IMR-90 (cell line): ENCODE measurements around the gene ANKLE2. TPM values are rescaled to one million over a fixed set of nuclear protein-coding genes. Genes with fewer than 3 reads are reported as not detected.

Experiments used
- ATAC-seq: fragments of 200-7000 bp; cut with Tn5 transposase; 2 replicates; pipeline ENCODE4 v1.9.1; 2020; ENCODE audit warnings: low read depth, mild to moderate bottlenecking, moderate library complexity
- BruUV-seq: library from RNA; stranded (reverse); fragments of 400-500 nt; replicated peaks from 2 replicates; lab custom pipeline; 2021; lab: Mats Ljungman, UMichigan
- CTCF ChIA-PET: fragments of 300-600 bp; formaldehyde crosslinking; extraction: SDS; loops from one replicate; lab custom pipeline; 2021; ENCODE audit warnings: antibody characterized with exemption; lab: Yijun Ruan, JAX
- POLR2A ChIA-PET: fragments of 300-600 bp; sonication (Branson Sonifier 250); formaldehyde crosslinking; loops from one replicate; lab custom pipeline; 2022; ENCODE audit warnings: antibody characterized with exemption; ENCODE audit not compliant: unreplicated experiment; lab: Charles Lee
- DNase-seq: peaks from one replicate; pipeline ENCODE4 v3.0.0; 2013
- H2AFZ ChIP-seq: replicated peaks from 2 replicates; pipeline ENCODE3; 2013; ENCODE audit warnings: low read length, mild to moderate bottlenecking; ENCODE audit not compliant: poor library complexity
- H2AK5ac ChIP-seq: 2 replicates; pipeline ENCODE4 v1.6.1; 2013; ENCODE audit warnings: low read depth, low read length, inconsistent platforms
- H2AK9ac ChIP-seq: replicated peaks from 2 replicates; pipeline ENCODE3; 2013; ENCODE audit warnings: mild to moderate bottlenecking, low read depth, low read length, moderate library complexity; ENCODE audit not compliant: poor library complexity
- H2BK120ac ChIP-seq: 2 replicates; pipeline ENCODE4 v1.6.1; 2013; ENCODE audit warnings: low read depth, low read length, inconsistent platforms
- H2BK15ac ChIP-seq: 3 replicates; pipeline ENCODE4 v1.6.1; 2013; ENCODE audit warnings: low read depth, low read length, inconsistent platforms
- H2BK20ac ChIP-seq: 2 replicates; pipeline ENCODE4 v1.6.1; 2013; ENCODE audit warnings: low read depth, mild to moderate bottlenecking, inconsistent platforms, low read length, moderate library complexity
- H2BK5ac ChIP-seq: 2 replicates; pipeline ENCODE4 v1.6.1; 2013; ENCODE audit warnings: mild to moderate bottlenecking, low read depth, low read length, inconsistent platforms; ENCODE audit not compliant: poor library complexity, severe bottlenecking
- H3K14ac ChIP-seq: replicated peaks from 2 replicates; pipeline ENCODE4 v1.6.1; 2013; ENCODE audit warnings: low read depth, low read length, inconsistent platforms
- H3K18ac ChIP-seq: 2 replicates; pipeline ENCODE4 v1.6.1; 2013; ENCODE audit warnings: low read depth, low read length, control low read depth
- H3K23ac ChIP-seq: 2 replicates; pipeline ENCODE4 v1.6.1; 2013; ENCODE audit warnings: low read depth, low read length, inconsistent platforms
- H3K27ac ChIP-seq: 2 replicates; pipeline ENCODE4 v1.5.1; 2013; ENCODE audit warnings: mild to moderate bottlenecking, control low read depth, low read length; ENCODE audit not compliant: insufficient read depth
- H3K27me3 ChIP-seq: 2 replicates; pipeline ENCODE4 v1.6.1; 2013; ENCODE audit warnings: low read length; ENCODE audit not compliant: control insufficient read depth, insufficient read depth
- H3K36me3 ChIP-seq: 2 replicates; pipeline ENCODE4 v1.6.1; 2013; ENCODE audit warnings: low read length, mixed read lengths; ENCODE audit not compliant: control insufficient read depth, insufficient read depth
- H3K4ac ChIP-seq: 2 replicates; pipeline ENCODE4 v1.6.1; 2013; ENCODE audit warnings: low read depth, low read length, inconsistent platforms
- H3K4me1 ChIP-seq: 2 replicates; pipeline ENCODE4 v1.6.1; 2013; ENCODE audit warnings: low read length, mixed read lengths; ENCODE audit not compliant: control insufficient read depth, insufficient read depth
- H3K4me2 ChIP-seq: 2 replicates; pipeline ENCODE4 v1.6.1; 2013; ENCODE audit warnings: low read depth, mild to moderate bottlenecking, control low read depth, low read length, moderate library complexity
- H3K4me3 ChIP-seq: 2 replicates; pipeline ENCODE4 v1.5.1; 2013; ENCODE audit warnings: low read depth, mild to moderate bottlenecking, control low read depth, low read length, moderate library complexity; ENCODE audit not compliant: insufficient read depth
- H3K56ac ChIP-seq: 2 replicates; pipeline ENCODE4 v1.6.1; 2013; ENCODE audit warnings: low read length, inconsistent platforms; ENCODE audit not compliant: insufficient read depth; ENCODE audit errors: extremely low read depth
- H3K79me1 ChIP-seq, 2 experiments: 2 replicates each; pipeline ENCODE4 v1.6.1; 2013; ENCODE audit warnings: low read length in 2 of 2, inconsistent platforms in 1 of 2, low read depth in 1 of 2
- H3K9ac ChIP-seq: 2 replicates; pipeline ENCODE4 v1.6.1; 2013; ENCODE audit warnings: low read depth, low read length, control low read depth
- H3K9me1 ChIP-seq: 2 replicates; pipeline ENCODE4 v1.6.1; 2013; ENCODE audit warnings: low read length, inconsistent platforms; ENCODE audit not compliant: insufficient read depth
- H3K9me3 ChIP-seq: 2 replicates; pipeline ENCODE4 v1.6.1; 2013; ENCODE audit warnings: low read length; ENCODE audit not compliant: control insufficient read depth, insufficient read depth
- H4K20me1 ChIP-seq: 2 replicates; pipeline ENCODE4 v1.6.1; 2013; ENCODE audit warnings: low read length, inconsistent platforms; ENCODE audit not compliant: insufficient read depth
- H4K5ac ChIP-seq: 2 replicates; pipeline ENCODE4 v1.6.1; 2013; ENCODE audit warnings: mild to moderate bottlenecking, low read depth, low read length, control low read depth
- H4K8ac ChIP-seq, 2 experiments: 2 replicates each; pipeline ENCODE4 v1.6.1; 2013; ENCODE audit warnings: low read depth in 2 of 2, low read length in 2 of 2, control low read depth in 1 of 2, inconsistent platforms in 1 of 2
- H4K91ac ChIP-seq: 2 replicates; pipeline ENCODE4 v1.6.1; 2013; ENCODE audit warnings: low read depth, low read length, inconsistent platforms; ENCODE audit not compliant: insufficient read depth
- CEBPB ChIP-seq: IDR thresholded peaks from 2 replicates; pipeline ENCODE4 v1.6.1; 2012; ENCODE audit warnings: low read depth, low read length, improper control_type of control experiment
- MAZ ChIP-seq: IDR thresholded peaks from 2 replicates; pipeline ENCODE4 v1.6.1; 2012; ENCODE audit warnings: low read depth, mild to moderate bottlenecking, low read length, improper control_type of control experiment, moderate library complexity, borderline replicate concordance
- MXI1 ChIP-seq: IDR thresholded peaks from 2 replicates; pipeline ENCODE4 v1.6.1; 2012; ENCODE audit warnings: low read depth, mild to moderate bottlenecking, low read length, moderate library complexity, borderline replicate concordance
- RAD21 ChIP-seq: IDR thresholded peaks from 2 replicates; pipeline ENCODE4 v1.6.1; 2012; ENCODE audit warnings: low read length, improper control_type of control experiment
- RFX5 ChIP-seq: IDR thresholded peaks from 2 replicates; pipeline ENCODE4 v1.8.0; 2012; ENCODE audit warnings: low read depth, mild to moderate bottlenecking, low read length, moderate library complexity
- WGBS, 2 experiments: methylation state at CpG; one replicate each; pipeline versions ENCODE4 v1.1.5 to v1.1.7; 2013; ENCODE audit warnings: missing lambda C conversion rate in 2 of 2; ENCODE audit not compliant: insufficient read length in 1 of 2; ENCODE audit errors: extremely low coverage in 2 of 2; 5-methylcytosine and 5-hydroxymethylcytosine counted together
- dilution Hi-C: fragments of 300-500 bp; cut with HindIII; formaldehyde crosslinking; loops from one replicate; pipeline ENCODE4 v1.14.3; 2018; ENCODE audit warnings: low sequenced_read_pairs; ENCODE audit not compliant: unreplicated experiment
- in situ Hi-C: fragments of 300-500 bp; cut with MboI; formaldehyde crosslinking; loops from 3 replicates; pipeline ENCODE4 v1.14.3; 2019; ENCODE audit warnings: low sequenced_read_pairs, inconsistent platforms, mixed read lengths
- intact Hi-C: fragments of 100-400 bp; cut with micrococcal nuclease; formaldehyde crosslinking; loops from 2 replicates; pipeline ENCODE4 v1.10.0; 2022
- polyA plus RNA-seq, 3 experiments: library from polyadenylated mRNA; depleted of rRNA; stranded (reverse); fragments of >200 nt; gene quantifications; 2 replicates each; pipeline ENCODE4 v1.2.3, GENCODE V29; 2012; ENCODE audit warnings: low replicate concordance in 1 of 3
- total RNA-seq: library from RNA; depleted of rRNA; stranded (reverse); fragments of >200 nt; gene quantifications from 2 replicates; pipeline ENCODE4 v1.2.3, GENCODE V29; 2012
- TF ChIP-seq, protein P1 (sequence below): conservative IDR thresholded peaks from 2 replicates; pipeline ENCODE4 v1.5.1; 2012; ENCODE audit warnings: mild to moderate bottlenecking, low read depth, low read length, improper control_type of control experiment

ANKLE2 gene
- total and polyA plus RNA-seq, 2 of the 4 experiments (the other 2 are of a cell fraction), result 63.4 to 82.4 TPM

DNA sequence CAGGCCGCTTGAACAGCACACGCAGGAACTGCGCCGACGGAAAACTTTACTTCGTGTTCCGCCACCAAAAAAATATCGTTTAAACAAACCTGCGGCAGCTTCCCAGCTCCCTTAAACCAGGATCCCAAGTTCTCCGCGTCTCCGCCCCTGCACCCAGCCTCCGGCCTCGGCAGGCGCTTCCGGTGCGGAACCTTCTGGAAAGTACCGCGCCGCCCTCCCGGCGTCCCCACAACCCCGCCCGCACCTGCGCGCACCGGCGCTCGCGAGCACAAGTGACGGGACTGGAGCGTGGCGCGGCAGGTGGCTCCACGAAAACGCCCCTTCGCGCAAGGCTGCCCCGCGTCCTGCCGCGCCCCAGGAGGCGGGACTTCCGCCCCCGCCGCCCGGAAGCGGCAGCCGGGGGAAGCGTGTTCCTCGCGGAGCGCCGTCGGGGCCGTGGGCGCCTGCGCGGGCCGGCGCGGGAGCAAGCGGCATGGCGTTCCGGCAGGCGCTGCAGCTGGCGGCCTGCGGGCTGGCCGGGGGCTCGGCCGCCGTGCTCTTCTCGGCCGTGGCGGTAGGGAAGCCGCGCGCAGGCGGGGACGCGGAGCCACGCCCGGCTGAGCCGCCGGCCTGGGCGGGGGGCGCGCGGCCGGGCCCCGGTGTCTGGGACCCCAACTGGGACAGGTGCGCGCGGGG is 51.1 kb downstream of the ANKLE2 start, which contains the start of gene PGAM5 (continued):
- TF ChIP-seq MXI1 (peak; percentile 92), RFX5 (no peak)

DNA sequence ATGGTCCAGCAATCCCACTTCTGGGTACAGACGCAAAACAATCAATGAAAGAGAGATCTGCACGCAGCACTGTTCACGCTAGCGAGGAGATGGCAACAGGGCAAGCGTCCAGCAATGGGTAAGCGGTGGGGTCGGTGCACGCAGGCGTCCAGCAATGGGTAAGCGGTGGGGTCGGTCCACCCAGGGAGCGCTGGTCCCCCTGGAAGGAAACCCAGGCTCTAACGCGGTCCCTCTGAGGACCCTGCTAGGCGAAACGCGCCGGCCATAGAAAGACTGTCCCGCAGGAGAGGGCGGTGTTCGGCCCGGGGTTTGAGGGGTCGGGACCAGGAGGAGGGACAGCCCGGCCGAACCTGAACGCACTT is 51.6 kb downstream of the ANKLE2 start:
- Histone ChIP-seq H3K27me3 (no peaks in the 10 kb centered on the region), H2BK5ac (peak overlapping the region; percentile 72), H2BK20ac (no peak overlapping the region), H4K20me1 (peaks cover 11% of the 10 kb centered on the region), H2AK9ac (peak overlapping the region; percentile 83), H2AK5ac (0 out of 2 replicates have a peak overlapping the region, but pooled peaks have one; percentile 23), H3K79me1 (peaks cover 15 to 50% of the 10 kb centered on the region in 2 experiments), H3K4me1 (0 out of 2 replicates have a peak, but pooled peaks cover 2% of the 10 kb centered on the region), H3K27ac (peak overlapping the region; percentile 81), H3K56ac (peak overlapping the region; percentile 33; the same call in 1 of the 2 replicates), H3K9ac (peak overlapping the region; percentile 90), H3K36me3 (peaks cover 7% of the 10 kb centered on the region), H3K9me1 (no peaks in the 10 kb centered on the region; the same call in 1 of the 2 replicates), H3K14ac (peak overlapping the region; percentile 15; the same call in 1 of the 2 replicates), H3K18ac (no peak overlapping the region), H4K5ac (peak overlapping the region; percentile 68), H3K4ac (peak overlapping the region; percentile 71), H3K9me3 (no peaks in the 10 kb centered on the region), H4K8ac (peak overlapping the region; percentile 73 to 90; a peak in 3 of 4 replicates), H2AFZ (peak overlapping the region; percentile 96), H4K91ac (peak overlapping the region; percentile 3), H3K4me3 (peak overlapping the region; percentile 92), H3K23ac (peak overlapping the region; percentile 57), H3K4me2 (peak overlapping the region; percentile 92), H2BK15ac (no peak overlapping the region), H2BK120ac (no peak overlapping the region)
- dilution Hi-C loops (no loop called here), intact Hi-C loops (no loop called here), in situ Hi-C loops (no loop called here)
- no TSS peak for BruUV-seq
- ATAC-seq (peak; percentile 55), DNase-seq (no peak)
- ChIA-PET CTCF (no interaction called here), POLR2A (no interaction called here)
- 0% methylated on average over 9 of the region's 26 CpGs; no CpG with 5 or more reads in 1 of the 2 experiments for WGBS, 2 experiments
- TF ChIP-seq RAD21 (no peak), MAZ (no peak), CEBPB (no peak)
- TF ChIP-seq, protein P1, sequence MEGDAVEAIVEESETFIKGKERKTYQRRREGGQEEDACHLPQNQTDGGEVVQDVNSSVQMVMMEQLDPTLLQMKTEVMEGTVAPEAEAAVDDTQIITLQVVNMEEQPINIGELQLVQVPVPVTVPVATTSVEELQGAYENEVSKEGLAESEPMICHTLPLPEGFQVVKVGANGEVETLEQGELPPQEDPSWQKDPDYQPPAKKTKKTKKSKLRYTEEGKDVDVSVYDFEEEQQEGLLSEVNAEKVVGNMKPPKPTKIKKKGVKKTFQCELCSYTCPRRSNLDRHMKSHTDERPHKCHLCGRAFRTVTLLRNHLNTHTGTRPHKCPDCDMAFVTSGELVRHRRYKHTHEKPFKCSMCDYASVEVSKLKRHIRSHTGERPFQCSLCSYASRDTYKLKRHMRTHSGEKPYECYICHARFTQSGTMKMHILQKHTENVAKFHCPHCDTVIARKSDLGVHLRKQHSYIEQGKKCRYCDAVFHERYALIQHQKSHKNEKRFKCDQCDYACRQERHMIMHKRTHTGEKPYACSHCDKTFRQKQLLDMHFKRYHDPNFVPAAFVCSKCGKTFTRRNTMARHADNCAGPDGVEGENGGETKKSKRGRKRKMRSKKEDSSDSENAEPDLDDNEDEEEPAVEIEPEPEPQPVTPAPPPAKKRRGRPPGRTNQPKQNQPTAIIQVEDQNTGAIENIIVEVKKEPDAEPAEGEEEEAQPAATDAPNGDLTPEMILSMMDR, result no peak
